BLaER1 (cell line): ENCODE measurements around the gene HSPA12A.

ENCODE experiments used
- H3K27ac ChIP-seq: shearing (Covaris generic); formaldehyde crosslinking; 2 replicates; pipeline ENCODE4 v1.8.1; 2022
- H3K27me3 ChIP-seq: shearing (Covaris generic); formaldehyde crosslinking; 2 replicates; pipeline ENCODE4 v1.8.1; 2022
- H3K36me3 ChIP-seq: shearing (Covaris generic); formaldehyde crosslinking; 2 replicates; pipeline ENCODE4 v1.8.1; 2022
- H3K4me1 ChIP-seq: shearing (Covaris generic); formaldehyde crosslinking; 2 replicates; pipeline ENCODE4 v1.8.1; 2022
- H3K4me2 ChIP-seq: shearing (Covaris generic); formaldehyde crosslinking; 2 replicates; pipeline ENCODE4 v1.8.1; 2022
- H3K4me3 ChIP-seq: shearing (Covaris generic); formaldehyde crosslinking; 2 replicates; pipeline ENCODE4 v1.8.1; 2022
- H3K9ac ChIP-seq: shearing (Covaris generic); formaldehyde crosslinking; 2 replicates; pipeline ENCODE4 v1.8.1; 2022
- H3K9me3 ChIP-seq: shearing (Covaris generic); formaldehyde crosslinking; 2 replicates; pipeline ENCODE4 v1.8.1; 2022
- H4K20me1 ChIP-seq: shearing (Covaris generic); formaldehyde crosslinking; 2 replicates; pipeline ENCODE4 v1.8.1; 2022
- Cebpa-rat ChIP-seq: shearing (Covaris generic); IDR thresholded peaks from 2 replicates; pipeline ENCODE4 v1.8.1; 2022

Gene HSPA12A

DNA sequence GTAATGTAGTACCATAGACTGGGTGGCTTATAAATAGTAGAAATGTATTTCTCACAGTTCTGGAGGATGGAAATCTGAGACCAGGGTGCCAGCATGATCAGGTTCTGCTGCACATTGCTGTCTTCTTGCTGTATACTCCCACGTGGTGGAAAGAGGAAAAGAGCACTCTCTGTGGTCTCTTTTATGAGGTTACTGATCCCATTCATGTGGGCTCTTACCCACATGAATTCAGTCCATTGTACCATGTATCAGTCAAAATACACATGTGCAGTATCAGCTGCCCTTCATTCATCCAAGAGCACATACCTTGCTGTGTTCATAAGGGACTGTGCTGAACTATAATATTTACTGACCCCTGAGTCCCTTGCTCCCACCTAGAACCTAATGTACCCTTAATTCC lies 104.5 kb downstream of the HSPA12A start:
- Histone ChIP-seq H4K20me1 (no peaks in the 10 kb centered on the region), H3K4me3 (no peak overlapping the region), H3K4me1 (peaks cover 11% of the 10 kb centered on the region; the same call in 1 of the 2 replicates), H3K4me2 (peak overlapping the region; percentile 5; the same call in 1 of the 2 replicates), H3K9me3 (no peaks in the 10 kb centered on the region; the same call in 1 of the 2 replicates), H3K36me3 (no peaks in the 10 kb centered on the region), H3K9ac (no peak overlapping the region), H3K27me3 (no peaks in the 10 kb centered on the region), H3K27ac (no peak overlapping the region)
- TF ChIP-seq Cebpa-rat: no peak

DNA sequence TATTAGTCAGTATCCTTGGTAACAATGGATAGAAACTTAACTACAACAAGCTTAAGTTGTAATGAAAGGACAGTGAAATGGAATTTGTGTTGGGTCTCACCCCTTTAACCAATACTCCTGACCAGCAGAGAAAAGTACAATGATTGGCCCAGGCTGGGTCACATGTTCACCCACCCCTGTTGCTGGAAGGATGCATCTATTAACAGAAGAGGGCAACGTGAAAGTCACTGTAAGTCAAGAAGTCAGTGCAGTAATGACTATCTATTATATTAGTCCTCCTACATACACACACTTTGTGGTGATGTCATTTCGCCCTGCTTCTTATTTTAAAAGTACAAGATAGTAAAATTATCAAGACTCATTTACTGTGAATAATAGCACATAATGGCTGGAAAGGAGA lies 105.4 kb downstream of the HSPA12A start:
- no peaks in the 10 kb centered on the region for H3K27me3 ChIP-seq
- no peaks in the 10 kb centered on the region; the same call in 1 of the 2 replicates for H3K9me3 ChIP-seq
- H3K4me2 ChIP-seq: no peak overlapping the region
- H3K4me1 ChIP-seq: peaks cover 11% of the 10 kb centered on the region; the same call in 1 of the 2 replicates
- H4K20me1 ChIP-seq: no peaks in the 10 kb centered on the region
- no peaks in the 10 kb centered on the region for H3K36me3 ChIP-seq
- H3K27ac ChIP-seq: no peak overlapping the region
- H3K9ac ChIP-seq: no peak overlapping the region
- H3K4me3 ChIP-seq: no peak overlapping the region
- TF ChIP-seq Cebpa-rat: no peak

DNA sequence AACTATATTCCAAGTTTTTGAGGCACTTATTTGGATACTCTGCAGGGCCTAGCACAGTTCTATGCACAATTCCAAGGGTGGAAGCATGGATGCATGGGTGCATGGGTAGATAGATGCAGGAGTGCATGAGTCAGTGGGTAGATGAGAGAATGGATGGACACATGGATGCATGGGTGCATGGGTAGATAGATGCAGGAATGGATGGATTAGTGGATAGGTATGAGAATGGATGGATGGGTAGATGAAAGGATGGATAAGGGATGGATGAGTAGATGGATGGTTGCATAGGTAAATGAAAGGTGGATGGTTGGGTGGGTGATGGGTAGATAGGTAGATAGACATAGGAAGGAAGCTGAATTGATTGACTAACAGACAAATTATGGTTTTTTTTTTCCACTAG lies 106.0 kb downstream of the HSPA12A start:
- no peaks in the 10 kb centered on the region; the same call in 1 of the 2 replicates for H3K9me3 ChIP-seq
- H3K36me3 ChIP-seq: no peaks in the 10 kb centered on the region
- no peaks in the 10 kb centered on the region for H4K20me1 ChIP-seq
- H3K27ac ChIP-seq: no peak overlapping the region
- H3K27me3 ChIP-seq: no peaks in the 10 kb centered on the region
- H3K4me3 ChIP-seq: no peak overlapping the region
- no peak overlapping the region for H3K9ac ChIP-seq
- no peak for TF ChIP-seq Cebpa-rat
- H3K4me1 ChIP-seq: peaks cover 11% of the 10 kb centered on the region; the same call in 1 of the 2 replicates
- H3K4me2 ChIP-seq: no peak overlapping the region

- H3K4me3 ChIP-seq: no peak overlapping the region
- no peak for TF ChIP-seq Cebpa-rat
- H4K20me1 ChIP-seq: no peaks in the 10 kb centered on the region
- H3K9me3 ChIP-seq: no peaks in the 10 kb centered on the region
- no peaks in the 10 kb centered on the region for H3K36me3 ChIP-seq
- no peaks in the 10 kb centered on the region for H3K27me3 ChIP-seq
- no peak overlapping the region for H3K27ac ChIP-seq
- no peak overlapping the region for H3K4me2 ChIP-seq
- no peak overlapping the region for H3K9ac ChIP-seq
- peaks cover 11% of the 10 kb centered on the region; the same call in 1 of the 2 replicates for H3K4me1 ChIP-seq
These were observed 108.0 kb downstream of the HSPA12A start for GRCh38 chr10:116634126-116634975.

GRCh38 chr10:116633216-116633600 lies 109.2 kb downstream of the HSPA12A start:
- Histone ChIP-seq H3K9me3 (no peaks in the 10 kb centered on the region), H3K4me2 (no peak overlapping the region), H3K4me3 (no peak overlapping the region), H3K36me3 (no peaks in the 10 kb centered on the region), H3K9ac (no peak overlapping the region), H4K20me1 (no peaks in the 10 kb centered on the region), H3K4me1 (peaks cover 9% of the 10 kb centered on the region; the same call in 1 of the 2 replicates), H3K27ac (no peak overlapping the region), H3K27me3 (no peaks in the 10 kb centered on the region)
- no peak for TF ChIP-seq Cebpa-rat

GRCh38 chr10:116632596-116633215 lies 109.7 kb downstream of the HSPA12A start:
- Histone ChIP-seq H3K27me3 (no peaks in the 10 kb centered on the region), H3K9me3 (peaks cover 3% of the 10 kb centered on the region; the same call in 1 of the 2 replicates), H4K20me1 (no peaks in the 10 kb centered on the region), H3K36me3 (no peaks in the 10 kb centered on the region), H3K4me1 (peaks cover 4% of the 10 kb centered on the region; the same call in 1 of the 2 replicates), H3K4me2 (no peak overlapping the region), H3K9ac (no peak overlapping the region), H3K4me3 (no peak overlapping the region), H3K27ac (no peak overlapping the region)
- no peak for TF ChIP-seq Cebpa-rat

GRCh38 chr10:116631871-116632295 lies 110.5 kb downstream of the HSPA12A start:
- Histone ChIP-seq H3K4me3 (no peak overlapping the region), H3K36me3 (no peaks in the 10 kb centered on the region), H3K27ac (no peak overlapping the region), H3K27me3 (no peaks in the 10 kb centered on the region), H3K9me3 (peaks cover 9% of the 10 kb centered on the region; the same call in 1 of the 2 replicates), H4K20me1 (no peaks in the 10 kb centered on the region), H3K9ac (no peak overlapping the region), H3K4me1 (no peaks in the 10 kb centered on the region), H3K4me2 (no peak overlapping the region)
- no peak for TF ChIP-seq Cebpa-rat

DNA sequence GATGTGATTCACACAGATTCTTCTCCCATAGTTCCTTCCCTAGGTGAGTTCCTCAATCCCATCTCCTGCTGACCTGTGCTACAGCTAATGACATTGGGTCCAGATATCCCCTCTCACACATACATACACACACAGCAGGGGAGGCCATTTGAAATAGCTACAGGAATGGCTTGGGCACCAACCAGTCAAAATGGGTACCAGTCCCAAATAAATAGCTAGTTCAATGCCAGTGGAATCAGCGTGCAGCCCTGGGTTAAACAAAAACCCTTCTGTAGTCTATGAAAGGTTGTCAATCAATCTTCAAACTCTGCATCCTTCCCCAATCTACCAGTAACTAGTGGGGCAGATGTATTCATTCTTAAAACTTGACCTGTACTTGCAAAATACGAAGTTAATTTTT lies 112.3 kb downstream of the HSPA12A start:
- Histone ChIP-seq H3K27me3 (no peaks in the 10 kb centered on the region), H3K4me3 (no peak overlapping the region), H3K27ac (no peak overlapping the region), H3K4me2 (no peak overlapping the region), H3K4me1 (no peaks in the 10 kb centered on the region), H3K9me3 (peaks cover 9% of the 10 kb centered on the region; the same call in 1 of the 2 replicates), H3K9ac (no peak overlapping the region), H3K36me3 (no peaks in the 10 kb centered on the region), H4K20me1 (no peaks in the 10 kb centered on the region)
- no peak for TF ChIP-seq Cebpa-rat

DNA sequence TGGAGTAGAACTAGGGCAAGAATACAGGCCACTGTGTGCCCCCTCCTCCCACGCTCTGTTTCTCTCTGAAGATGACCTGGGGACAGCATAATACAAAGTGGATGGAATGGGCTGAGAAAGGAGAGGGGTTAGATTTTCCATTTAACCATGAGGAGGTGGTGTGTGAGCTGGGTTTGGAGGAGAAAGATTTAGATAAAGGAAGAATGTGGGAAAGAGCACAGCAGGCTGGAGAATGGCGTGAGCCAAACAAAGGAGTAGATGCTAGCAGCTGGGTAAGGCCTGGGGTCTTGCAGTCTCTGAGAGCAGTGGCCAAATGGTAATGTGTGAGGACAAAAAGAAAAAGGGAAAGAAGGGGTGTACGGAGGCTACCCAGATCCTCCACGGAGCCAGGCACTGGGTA lies 113.0 kb downstream of the HSPA12A start:
- no peak overlapping the region for H3K4me2 ChIP-seq
- H3K27ac ChIP-seq: no peak overlapping the region
- no peak overlapping the region for H3K9ac ChIP-seq
- TF ChIP-seq Cebpa-rat: no peak
- H3K4me3 ChIP-seq: no peak overlapping the region
- H3K4me1 ChIP-seq: no peaks in the 10 kb centered on the region
- H4K20me1 ChIP-seq: no peaks in the 10 kb centered on the region
- no peaks in the 10 kb centered on the region for H3K36me3 ChIP-seq
- H3K27me3 ChIP-seq: no peaks in the 10 kb centered on the region
- H3K9me3 ChIP-seq: peaks cover 9% of the 10 kb centered on the region; the same call in 1 of the 2 replicates

GRCh38 chr10:116627386-116627933 lies 114.9 kb downstream of the HSPA12A start:
- Histone ChIP-seq H4K20me1 (no peaks in the 10 kb centered on the region), H3K4me2 (no peak overlapping the region), H3K4me1 (no peaks in the 10 kb centered on the region), H3K9me3 (peaks cover 9% of the 10 kb centered on the region; the same call in 1 of the 2 replicates), H3K9ac (no peak overlapping the region), H3K27me3 (no peaks in the 10 kb centered on the region), H3K4me3 (no peak overlapping the region), H3K27ac (no peak overlapping the region), H3K36me3 (no peaks in the 10 kb centered on the region)
- no peak for TF ChIP-seq Cebpa-rat
